ENCODE data around the gene BLID. TPM values are rescaled to one million over a fixed set of nuclear protein-coding genes. Genes with fewer than 3 reads are reported as not detected.

BLID gene
- total and polyA plus RNA-seq, 7 donors = 0.04 to 0.45 TPM; not detected in 5

DNA sequence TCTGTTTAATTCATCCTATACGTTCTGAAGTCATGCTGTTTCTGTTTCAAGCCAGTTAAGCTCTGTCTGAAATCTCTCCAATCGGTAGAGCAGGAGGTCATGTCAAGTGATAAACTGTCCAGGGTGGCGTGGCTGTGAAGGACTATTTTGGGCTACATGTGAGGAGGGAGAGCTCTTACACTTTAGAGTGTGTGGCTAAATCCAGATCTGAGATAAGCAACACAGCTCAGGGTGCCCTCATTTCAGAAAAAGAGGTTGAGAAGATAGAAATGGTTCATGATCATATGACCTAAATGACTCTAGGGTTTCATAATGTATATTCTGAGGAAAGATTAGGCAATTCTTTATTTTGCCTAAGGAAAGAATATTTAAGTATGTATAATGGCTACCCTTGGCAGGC, 8.4 kb downstream of the BLID start:
- DNase-seq (peak in 1 of 2 donors; percentile 62), ATAC-seq (peak; percentile 81 to 98 (median 96))
- 18 to 25% (median 25%) methylated on average over 3 of the region's 3 CpGs for WGBS, 3 donors
- H3K4me3 ChIP-seq = no peak overlapping the region
- no peaks in the 10 kb centered on the region for H3K36me3 ChIP-seq (ENCODE audit: insufficient read depth in 1 of 2, low read depth in 1 of 2)
- peak overlapping the region; percentile 84 for H3K27ac ChIP-seq
- peaks cover 6% of the 10 kb centered on the region for H3K4me1 ChIP-seq
- TF ChIP-seq, protein P1, sequence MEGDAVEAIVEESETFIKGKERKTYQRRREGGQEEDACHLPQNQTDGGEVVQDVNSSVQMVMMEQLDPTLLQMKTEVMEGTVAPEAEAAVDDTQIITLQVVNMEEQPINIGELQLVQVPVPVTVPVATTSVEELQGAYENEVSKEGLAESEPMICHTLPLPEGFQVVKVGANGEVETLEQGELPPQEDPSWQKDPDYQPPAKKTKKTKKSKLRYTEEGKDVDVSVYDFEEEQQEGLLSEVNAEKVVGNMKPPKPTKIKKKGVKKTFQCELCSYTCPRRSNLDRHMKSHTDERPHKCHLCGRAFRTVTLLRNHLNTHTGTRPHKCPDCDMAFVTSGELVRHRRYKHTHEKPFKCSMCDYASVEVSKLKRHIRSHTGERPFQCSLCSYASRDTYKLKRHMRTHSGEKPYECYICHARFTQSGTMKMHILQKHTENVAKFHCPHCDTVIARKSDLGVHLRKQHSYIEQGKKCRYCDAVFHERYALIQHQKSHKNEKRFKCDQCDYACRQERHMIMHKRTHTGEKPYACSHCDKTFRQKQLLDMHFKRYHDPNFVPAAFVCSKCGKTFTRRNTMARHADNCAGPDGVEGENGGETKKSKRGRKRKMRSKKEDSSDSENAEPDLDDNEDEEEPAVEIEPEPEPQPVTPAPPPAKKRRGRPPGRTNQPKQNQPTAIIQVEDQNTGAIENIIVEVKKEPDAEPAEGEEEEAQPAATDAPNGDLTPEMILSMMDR (IDR thresholded peaks at IDR 0.05) = no peak
- H3K27me3 ChIP-seq (ENCODE audit: insufficient read depth in 3 of 3, low read length in 2 of 3) = no peaks in the 10 kb centered on the region
- H3K9me3 ChIP-seq = no peaks in the 10 kb centered on the region
- intact Hi-C loops (cut with DNase I) = loop anchor here (5.0 to 10.0 kb wide), 3 partner anchors 45 to 400 kb away; no protein-coding TSS in a partner anchor

DNA sequence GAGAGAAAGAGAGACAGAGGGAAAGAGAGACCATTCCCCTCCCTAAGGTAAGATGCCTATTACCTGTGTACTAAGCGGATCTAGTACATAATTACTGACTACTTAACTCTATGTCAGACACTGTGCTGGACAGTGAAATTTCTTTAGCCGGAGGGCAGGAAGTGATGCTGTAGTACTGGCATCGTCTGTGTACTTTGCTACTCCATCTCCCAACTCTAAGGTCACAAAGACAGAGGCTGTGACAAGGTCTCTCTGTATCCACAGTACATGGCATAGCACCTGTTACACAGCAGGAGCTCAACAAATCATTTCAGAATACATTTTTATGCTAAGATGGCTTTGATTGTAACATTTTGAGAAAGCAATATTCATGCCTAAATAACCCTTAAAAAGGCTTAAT, 9.0 kb downstream of the BLID start:
- TF ChIP-seq, protein P1 (IDR thresholded peaks at IDR 0.05) = no peak
- Histone ChIP-seq H3K9me3 (no peaks in the 10 kb centered on the region), H3K4me1 (peaks cover 9% of the 10 kb centered on the region), H3K27me3 (ENCODE audit: insufficient read depth in 3 of 3, low read length in 2 of 3) (no peaks in the 10 kb centered on the region), H3K4me3 (no peak overlapping the region), H3K36me3 (ENCODE audit: insufficient read depth in 1 of 2, low read depth in 1 of 2) (no peaks in the 10 kb centered on the region), H3K27ac (peak overlapping the region; percentile 84)
- intact Hi-C loops (cut with DNase I) = loop anchor here (5.0 to 10.0 kb wide), 3 partner anchors 45 to 400 kb away; no protein-coding TSS in a partner anchor
- ATAC-seq (peak in 3 of 4 donors; percentile 53 to 68 (median 65)), DNase-seq (no peak)
- 37 to 46% (median 40%) methylated on average over 3 of the region's 3 CpGs for WGBS, 3 donors

DNA sequence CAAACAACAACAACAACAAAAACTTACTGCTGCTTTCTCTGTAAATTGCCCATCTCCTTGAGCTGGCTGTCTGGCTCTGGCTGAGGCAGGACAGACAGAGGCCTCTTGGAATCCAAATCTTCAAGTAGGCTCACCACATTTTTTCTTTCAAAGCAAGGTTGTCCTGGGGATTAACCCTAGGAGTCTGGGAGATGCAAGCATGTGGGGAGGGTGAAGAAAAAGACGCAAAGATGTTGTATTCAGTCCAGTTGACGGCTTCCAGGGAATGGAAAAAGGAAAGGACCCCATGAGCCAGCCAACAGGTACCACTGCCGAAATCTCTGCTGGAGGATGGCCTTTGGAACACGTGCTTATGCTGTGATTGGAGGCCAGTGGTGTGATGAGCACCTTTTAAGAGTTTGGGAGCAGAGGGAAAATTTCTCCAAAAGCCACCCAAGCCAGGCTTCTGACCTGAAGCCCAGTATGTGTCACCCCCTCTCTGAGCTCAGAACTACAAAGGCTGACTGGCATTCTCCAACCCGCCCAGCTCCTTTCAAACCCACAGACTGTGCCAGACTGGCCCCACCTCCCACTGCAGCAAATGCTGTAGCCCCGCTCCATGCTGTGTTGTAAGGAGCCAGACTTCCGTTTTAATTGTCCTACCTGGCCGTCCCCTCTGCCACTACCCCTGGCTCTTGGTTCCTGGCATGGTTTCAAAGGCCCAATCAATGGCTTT, 10.8 kb downstream of the BLID start:
- TF ChIP-seq, protein P1 (IDR thresholded peaks at IDR 0.05) = no peak
- peaks cover 12% of the 10 kb centered on the region for H3K4me1 ChIP-seq
- DNase-seq (no peak), ATAC-seq (no peak)
- H3K27me3 ChIP-seq (ENCODE audit: insufficient read depth in 3 of 3, low read length in 2 of 3) = peaks cover 0 to under 1% (median 0%) of the 10 kb centered on the region in 3 donors
- H3K36me3 ChIP-seq (ENCODE audit: insufficient read depth in 1 of 2, low read depth in 1 of 2) = no peaks in the 10 kb centered on the region
- intact Hi-C loops (cut with DNase I) = loop anchor here (2.0 to 10.0 kb wide), 4 partner anchors 47 to 402 kb away; no protein-coding TSS in a partner anchor
- H3K4me3 ChIP-seq = no peak overlapping the region
- H3K9me3 ChIP-seq = no peaks in the 10 kb centered on the region
- no peak overlapping the region for H3K27ac ChIP-seq
- 87 to 89% (median 89%) methylated on average over 8 of the region's 8 CpGs for WGBS, 3 donors

DNA sequence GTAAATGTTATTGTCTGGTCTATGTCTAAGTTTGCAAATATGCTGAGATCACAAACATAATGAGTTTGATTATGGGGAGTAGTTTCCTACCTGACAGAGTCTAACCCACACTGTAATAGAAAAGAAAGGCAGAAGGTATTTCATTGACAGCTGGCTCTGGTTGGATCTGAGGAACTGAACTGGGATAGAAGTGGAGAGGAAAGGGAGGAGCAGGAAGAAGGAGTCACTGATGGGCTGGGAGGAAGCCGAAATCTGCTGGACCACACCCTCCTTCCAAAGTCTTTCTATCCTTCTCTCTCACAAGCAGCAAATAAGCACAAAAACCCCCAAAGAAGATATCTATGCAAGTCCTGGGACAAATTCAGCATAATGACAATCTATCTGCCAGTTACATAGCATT, 11.7 kb downstream of the BLID start:
- ATAC-seq = no peak
- Histone ChIP-seq H3K27me3 (ENCODE audit: insufficient read depth in 3 of 3, low read length in 2 of 3) (peaks cover 0 to 6% (median 0%) of the 10 kb centered on the region in 3 donors), H3K36me3 (ENCODE audit: insufficient read depth in 1 of 2, low read depth in 1 of 2) (no peaks in the 10 kb centered on the region), H3K4me1 (peaks cover 12% of the 10 kb centered on the region), H3K9me3 (no peaks in the 10 kb centered on the region), H3K27ac (no peak overlapping the region), H3K4me3 (no peak overlapping the region)
- intact Hi-C loops (cut with DNase I) = loop anchor here (2.0 to 10.0 kb wide), 5 partner anchors 82 to 447 kb away; no protein-coding TSS in a partner anchor
- DNase-seq = no peak
- TF ChIP-seq, protein P1 (IDR thresholded peaks at IDR 0.05) = no peak
- 45 to 57% (median 55%) methylated on average over 1 of the region's 1 CpG for WGBS, 3 donors
